HL-60 (cell line): ENCODE results near the gene TMEM63C.

Experiments
- SPI1 ChIP-seq: IDR thresholded peaks from 2 replicates; pipeline ENCODE4 v1.6.1; 2012; ENCODE audit warnings: low read depth, mild to moderate bottlenecking, borderline replicate concordance
- TF ChIP-seq, protein P1 (sequence below): IDR thresholded peaks from one replicate; pipeline ENCODE4 v1.5.1; 2011; ENCODE audit warnings: low read length, control low read depth, inconsistent platforms; ENCODE audit not compliant: insufficient read depth

- TF ChIP-seq, protein P1, sequence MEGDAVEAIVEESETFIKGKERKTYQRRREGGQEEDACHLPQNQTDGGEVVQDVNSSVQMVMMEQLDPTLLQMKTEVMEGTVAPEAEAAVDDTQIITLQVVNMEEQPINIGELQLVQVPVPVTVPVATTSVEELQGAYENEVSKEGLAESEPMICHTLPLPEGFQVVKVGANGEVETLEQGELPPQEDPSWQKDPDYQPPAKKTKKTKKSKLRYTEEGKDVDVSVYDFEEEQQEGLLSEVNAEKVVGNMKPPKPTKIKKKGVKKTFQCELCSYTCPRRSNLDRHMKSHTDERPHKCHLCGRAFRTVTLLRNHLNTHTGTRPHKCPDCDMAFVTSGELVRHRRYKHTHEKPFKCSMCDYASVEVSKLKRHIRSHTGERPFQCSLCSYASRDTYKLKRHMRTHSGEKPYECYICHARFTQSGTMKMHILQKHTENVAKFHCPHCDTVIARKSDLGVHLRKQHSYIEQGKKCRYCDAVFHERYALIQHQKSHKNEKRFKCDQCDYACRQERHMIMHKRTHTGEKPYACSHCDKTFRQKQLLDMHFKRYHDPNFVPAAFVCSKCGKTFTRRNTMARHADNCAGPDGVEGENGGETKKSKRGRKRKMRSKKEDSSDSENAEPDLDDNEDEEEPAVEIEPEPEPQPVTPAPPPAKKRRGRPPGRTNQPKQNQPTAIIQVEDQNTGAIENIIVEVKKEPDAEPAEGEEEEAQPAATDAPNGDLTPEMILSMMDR = no peak
- TF ChIP-seq SPI1 = no peak
Measured at GRCh38 chr14:77175843-77176242, 5.8 kb upstream of the TMEM63C start.
